GM12874 (cell line): Measurements from ENCODE around the gene FKBP5.

Source experiments
- CTCF ChIP-seq: IDR thresholded peaks from 2 replicates; pipeline ENCODE4 v1.5.1; 2011; ENCODE audit warnings: low read depth, mild to moderate bottlenecking, control low read depth, low read length, moderate library complexity; ENCODE audit not compliant: insufficient read depth

The FKBP5 gene

GRCh38 chr6:35562060-35562459, 126.7 kb downstream of the FKBP5 start:
- TF ChIP-seq CTCF, result no peak

GRCh38 chr6:35561113-35561512, 127.6 kb downstream of the FKBP5 start:
- no peak for TF ChIP-seq CTCF

GRCh38 chr6:35558571-35558970, 130.1 kb downstream of the FKBP5 start:
- no peak for TF ChIP-seq CTCF

- no peak for TF ChIP-seq CTCF
Observed at GRCh38 chr6:35557239-35557638, 131.5 kb downstream of the FKBP5 start.

GRCh38 chr6:35554811-35555210, 133.9 kb downstream of the FKBP5 start:
- TF ChIP-seq CTCF, result no peak

GRCh38 chr6:35553315-35553714, 135.4 kb downstream of the FKBP5 start:
- no peak for TF ChIP-seq CTCF

- TF ChIP-seq CTCF, result peak; percentile 86
Observed at GRCh38 chr6:35552285-35552917, 136.3 kb downstream of the FKBP5 start.
